Glomerular endothelial cell (primary cell): ENCODE data around the gene SLC8B1. TPM values are rescaled to one million over a fixed set of nuclear protein-coding genes. Genes with fewer than 3 reads are reported as not detected.

Experiments
- DNase-seq: peaks from one replicate; pipeline ENCODE4 v3.0.0-alpha.2; 2011; ENCODE audit warnings: low read depth, low spot score; ENCODE audit errors: extremely low read depth
- total RNA-seq: library from RNA; depleted of rRNA; stranded (reverse); fragments of >200 nt; gene quantifications from 2 replicates; pipeline ENCODE4 v1.2.3, GENCODE V29; 2015

SLC8B1 gene
- total RNA-seq, 1 donor from 2014 or later, result 23.7 TPM

GRCh38 chr12:113325916-113326315 is 9.0 kb downstream of the SLC8B1 start:
- no peak for DNase-seq

GRCh38 chr12:113322343-113322742 is 12.6 kb downstream of the SLC8B1 start:
- DNase-seq, result no peak

- no peak for DNase-seq
Observed at GRCh38 chr12:113320401-113320800, 14.5 kb downstream of the SLC8B1 start.

- DNase-seq, result no peak
Observed at GRCh38 chr12:113318900-113319628, 15.8 kb downstream of the SLC8B1 start.

- no peak for DNase-seq
Observed at GRCh38 chr12:113318046-113318656, 16.8 kb downstream of the SLC8B1 start.

- no peak for DNase-seq
Observed at GRCh38 chr12:113317122-113317521, 17.8 kb downstream of the SLC8B1 start.

GRCh38 chr12:113316155-113316554 is 18.8 kb downstream of the SLC8B1 start:
- DNase-seq, result no peak

GRCh38 chr12:113315358-113315757 is 19.6 kb downstream of the SLC8B1 start:
- no peak for DNase-seq

- no peak for DNase-seq
Observed at GRCh38 chr12:113314121-113314529, 20.8 kb downstream of the SLC8B1 start.

- DNase-seq, result no peak
Observed at GRCh38 chr12:113310489-113310888, 24.4 kb downstream of the SLC8B1 start.

GRCh38 chr12:113306382-113306781 is 28.5 kb downstream of the SLC8B1 start:
- no peak for DNase-seq

GRCh38 chr12:113305281-113305856 is 29.5 kb downstream of the SLC8B1 start:
- DNase-seq, result no peak

- no peak for DNase-seq
Observed at GRCh38 chr12:113302886-113303640, 31.8 kb downstream of the SLC8B1 start.

- DNase-seq, result no peak
Observed at GRCh38 chr12:113302466-113302865, 32.4 kb downstream of the SLC8B1 start.

- no peak for DNase-seq
Observed at GRCh38 chr12:113301811-113302210, 33.1 kb downstream of the SLC8B1 start.

GRCh38 chr12:113299619-113300237 is 35.2 kb downstream of the SLC8B1 start:
- DNase-seq, result no peak

- DNase-seq, result no peak
Observed at GRCh38 chr12:113298861-113299545, 35.9 kb downstream of the SLC8B1 start.

GRCh38 chr12:113298472-113298817 is 36.5 kb downstream of the SLC8B1 start:
- no peak for DNase-seq

GRCh38 chr12:113297621-113298471 is 37.1 kb downstream of the SLC8B1 start:
- no peak for DNase-seq

GRCh38 chr12:113297214-113297587 is 37.7 kb downstream of the SLC8B1 start:
- DNase-seq, result no peak
